Esophagus muscularis mucosa (tissue), 4 donors: ENCODE data around the gene TMEM11. TPM values are rescaled to one million over a fixed set of nuclear protein-coding genes. Genes with fewer than 3 reads are reported as not detected.
A peak's percentile ranks its signal among the peaks of the same experiment; 100 is the strongest.

Experiments used
- DNase-seq: peaks from one replicate; pipeline ENCODE4 v3.0.0-alpha.2; 2017; ENCODE audit errors: extremely low spot score
- H3K27ac ChIP-seq, 4 donors: fragments of 200-600 bp; sonication (generic); replicated peaks in 1 of 4; 1 replicate in 3 of 4; 2 replicates in 1 of 4; pipeline ENCODE4 v1.5.1; 2016 to 2019; ENCODE audit warnings: mild to moderate bottlenecking in 1 of 4
- H3K27me3 ChIP-seq, 4 donors: fragments of 200-600 bp; sonication (generic); one replicate each; pipeline versions ENCODE4 v1.5.1 to v1.6.0; 2016 to 2019
- H3K36me3 ChIP-seq, 4 donors: fragments of 200-600 bp; sonication (generic); one replicate each; pipeline ENCODE4 v1.5.1; 2016 to 2019
- H3K4me1 ChIP-seq, 4 donors: fragments of 200-600 bp; sonication (generic); one replicate each; pipeline ENCODE4 v1.5.1; 2016 to 2019
- H3K4me3 ChIP-seq, 4 donors: fragments of 200-600 bp; sonication (generic); 1 replicate in 2 of 4; 2 replicates in 2 of 4; pipeline ENCODE4 v1.5.1; 2016 to 2019; ENCODE audit warnings: mild to moderate bottlenecking in 4 of 4, moderate library complexity in 1 of 4
- H3K9me3 ChIP-seq, 4 donors: fragments of 200-600 bp; sonication (generic); 1 replicate in 3 of 4; 2 replicates in 1 of 4; pipeline ENCODE4 v1.5.1; 2016 to 2019
- CTCF ChIP-seq, 3 experiments: fragments of 200-600 bp in 2 of 3; fragments of 450-650 bp in 1 of 3; sonication (generic) in 2 of 3; IDR thresholded peaks; one replicate each; pipeline ENCODE4 v1.5.1; 2017 to 2019; ENCODE audit warnings: antibody characterized with exemption in 3 of 3, mild to moderate bottlenecking in 2 of 3, moderate library complexity in 1 of 3
- EP300 ChIP-seq: sonication (generic); formaldehyde crosslinking; IDR thresholded peaks from one replicate; pipeline ENCODE4 v1.6.1; 2017; ENCODE audit warnings: antibody characterized with exemption
- POLR2A ChIP-seq: fragments of 450-650 bp; IDR thresholded peaks from one replicate; pipeline ENCODE4 v1.6.1; 2017; ENCODE audit warnings: antibody characterized with exemption, moderate library complexity, mild to moderate bottlenecking, low read depth
- POLR2AphosphoS5 ChIP-seq, 2 donors: sonication (generic); formaldehyde crosslinking; IDR thresholded peaks; one replicate each; pipeline ENCODE4 v1.6.1; 2017; ENCODE audit warnings: antibody characterized with exemption in 2 of 2
- WGBS: methylation state at CpG from one replicate; pipeline ENCODE4 v1.1.5; 2018; 5-methylcytosine and 5-hydroxymethylcytosine counted together
- intact Hi-C: fragments of 100-400 bp; cut with DNase I; formaldehyde crosslinking; loops from one replicate; pipeline ENCODE4 v1.15.1; 2023
- total RNA-seq, 4 donors: library from RNA; depleted of rRNA; stranded (reverse); fragments of >200 nt; gene quantifications; one replicate each; pipeline versions ENCODE4 v1.1.0 to v1.2.1, GENCODE V29; 2016

Gene TMEM11
- total RNA-seq, 4 donors from 2014 or later, result 24.1 to 31.0 (median 26.0) TPM

GRCh38 chr17:21239680-21240368 lies 25.9 kb upstream of the TMEM11 start:
- Histone ChIP-seq H3K27ac (no peak overlapping the region), H3K36me3 (peaks cover 0 to 35% (median 21%) of the 10 kb centered on the region in 4 donors), H3K4me3 (no peak overlapping the region), H3K4me1 (peaks cover 5 to 21% (median 16%) of the 10 kb centered on the region in 4 donors), H3K27me3 (no peaks in the 10 kb centered on the region), H3K9me3 (no peaks in the 10 kb centered on the region)
- no peak for DNase-seq
- TF ChIP-seq POLR2AphosphoS5 (IDR thresholded peaks at IDR 0.05) (no peak), POLR2A (no peak), CTCF (IDR thresholded peaks at IDR 0.05) (peak in 1 of 3 experiments; percentile 47), EP300 (no peak)
- intact Hi-C loops, result no loop called here
- WGBS, result 79% methylated on average over 12 of the region's 12 CpGs

GRCh38 chr17:21235921-21236320 lies 22.0 kb upstream of the TMEM11 start:
- 88% methylated on average over 1 of the region's 1 CpG for WGBS
- Histone ChIP-seq H3K9me3 (peaks cover 0 to 7% (median 6%) of the 10 kb centered on the region in 4 donors), H3K27me3 (no peaks in the 10 kb centered on the region), H3K4me3 (no peak overlapping the region), H3K4me1 (peaks cover 0 to 11% (median 6%) of the 10 kb centered on the region in 4 donors), H3K27ac (no peak overlapping the region), H3K36me3 (peaks cover 0 to 4% (median 0%) of the 10 kb centered on the region in 4 donors)
- TF ChIP-seq EP300 (no peak), CTCF (IDR thresholded peaks at IDR 0.05) (no peak), POLR2A (no peak), POLR2AphosphoS5 (IDR thresholded peaks at IDR 0.05) (no peak)
- intact Hi-C loops, result no loop called here
- DNase-seq, result no peak

DNA sequence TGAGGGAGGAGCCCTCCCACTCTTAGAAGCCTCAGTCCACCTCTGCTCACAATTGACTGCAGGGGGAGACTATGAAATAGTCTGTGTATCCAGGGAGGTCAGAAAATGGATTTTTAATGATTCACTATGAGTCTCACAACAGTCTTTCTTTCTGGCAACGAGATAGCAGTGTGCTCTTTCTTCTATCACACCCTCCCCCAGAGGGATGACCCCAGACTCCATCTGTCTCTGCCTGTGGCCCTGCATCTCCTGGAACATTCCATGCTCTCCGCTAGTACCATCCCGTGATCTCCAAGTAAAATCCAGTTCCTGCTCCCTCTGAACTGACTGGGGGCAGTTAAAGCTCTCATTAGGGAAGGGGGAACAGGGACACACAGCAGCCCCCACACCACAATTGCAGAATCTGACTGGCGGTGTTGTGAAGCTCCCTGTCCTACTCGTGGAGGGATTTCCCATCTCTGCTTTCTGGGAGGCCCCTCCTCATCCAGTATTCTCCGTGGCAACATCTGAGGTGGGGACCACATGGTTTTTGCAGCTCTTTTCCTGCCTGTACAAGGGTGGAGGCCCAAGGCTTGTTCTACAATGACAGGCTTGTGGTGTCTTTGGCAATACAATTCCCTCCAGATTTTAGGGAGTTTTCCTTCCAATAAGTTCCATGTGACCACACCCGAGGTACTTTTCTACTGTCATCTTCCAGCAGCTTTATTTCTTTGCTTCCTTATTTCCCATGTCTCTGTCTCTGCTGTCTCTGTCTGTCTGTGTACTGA lies 19.8 kb upstream of the TMEM11 start:
- Histone ChIP-seq H3K27me3 (no peaks in the 10 kb centered on the region), H3K36me3 (no peaks in the 10 kb centered on the region), H3K4me3 (no peak overlapping the region), H3K9me3 (peaks cover 0 to 7% (median 6%) of the 10 kb centered on the region in 4 donors), H3K27ac (no peak overlapping the region), H3K4me1 (peaks cover 0 to 3% (median 0%) of the 10 kb centered on the region in 4 donors)
- intact Hi-C loops, result no loop called here
- WGBS, result 56% methylated on average over 7 of the region's 7 CpGs
- TF ChIP-seq POLR2A, result no peak
- no peak for TF ChIP-seq POLR2AphosphoS5 (IDR thresholded peaks at IDR 0.05)
- TF ChIP-seq EP300, result no peak
- TF ChIP-seq CTCF (IDR thresholded peaks at IDR 0.05), result no peak
- DNase-seq, result no peak

- Histone ChIP-seq H3K27ac (no peak overlapping the region), H3K4me3 (no peak overlapping the region), H3K9me3 (peaks cover 0 to 7% (median 6%) of the 10 kb centered on the region in 4 donors), H3K27me3 (no peaks in the 10 kb centered on the region), H3K4me1 (peaks cover 0 to 4% (median 0%) of the 10 kb centered on the region in 4 donors), H3K36me3 (no peaks in the 10 kb centered on the region)
- TF ChIP-seq CTCF (IDR thresholded peaks at IDR 0.05), result no peak
- no peak for TF ChIP-seq EP300
- TF ChIP-seq POLR2AphosphoS5 (IDR thresholded peaks at IDR 0.05), result no peak
- TF ChIP-seq POLR2A, result no peak
- intact Hi-C loops, result no loop called here
- WGBS, result 95% methylated on average over 4 of the region's 4 CpGs
- DNase-seq, result no peak
Observed at GRCh38 chr17:21232033-21232749, 18.2 kb upstream of the TMEM11 start.
